Vagina (tissue), 2 donors: ENCODE measurements around the gene TSPEAR. TPM values are rescaled to one million over a fixed set of nuclear protein-coding genes. Genes with fewer than 3 reads are reported as not detected.

Experiments
- DNase-seq, 2 donors: peaks; one replicate each; pipeline ENCODE4 v3.0.0-alpha.2; 2017; ENCODE audit errors: extremely low spot score in 2 of 2
- H3K27ac ChIP-seq: fragments of 200-600 bp; sonication (generic); one replicate; pipeline ENCODE4 v1.5.1; 2019
- H3K27me3 ChIP-seq: fragments of 200-600 bp; sonication (generic); one replicate; pipeline ENCODE4 v1.5.1; 2019
- H3K36me3 ChIP-seq, 2 donors: fragments of 200-600 bp; sonication (generic); one replicate each; pipeline ENCODE4 v1.5.1; 2017 to 2019
- H3K4me1 ChIP-seq: fragments of 200-600 bp; sonication (generic); one replicate; pipeline ENCODE4 v1.5.1; 2019
- H3K4me3 ChIP-seq, 2 donors: fragments of 200-600 bp; sonication (generic); 1 replicate in 1 of 2; 2 replicates in 1 of 2; pipeline ENCODE4 v1.5.1; 2016 to 2019
- H3K9me3 ChIP-seq: fragments of 200-600 bp; sonication (generic); one replicate; pipeline ENCODE4 v1.5.1; 2019
- CTCF ChIP-seq, 3 experiments: fragments of 450-650 bp in 2 of 3; fragments of 200-600 bp in 1 of 3; sonication (generic) in 1 of 3; IDR thresholded peaks; one replicate each; pipeline ENCODE4 v1.5.1; 2017 to 2019; ENCODE audit warnings: antibody characterized with exemption in 3 of 3, mild to moderate bottlenecking in 2 of 3, moderate library complexity in 2 of 3
- POLR2A ChIP-seq, 2 donors: fragments of 450-650 bp; IDR thresholded peaks; one replicate each; pipeline ENCODE4 v1.6.1; 2017; ENCODE audit warnings: antibody characterized with exemption in 2 of 2, mild to moderate bottlenecking in 2 of 2, moderate library complexity in 2 of 2
- POLR2AphosphoS5 ChIP-seq, 2 donors: sonication (generic); formaldehyde crosslinking; IDR thresholded peaks; one replicate each; pipeline ENCODE4 v1.9.0; 2017; ENCODE audit warnings: antibody characterized with exemption in 2 of 2, mild to moderate bottlenecking in 2 of 2, low read depth in 1 of 2; ENCODE audit not compliant: insufficient read depth in 1 of 2
- intact Hi-C: fragments of 100-400 bp; cut with DNase I; formaldehyde crosslinking; loops from one replicate; pipeline ENCODE4 v1.15.1; 2023
- total RNA-seq: library from RNA; depleted of rRNA; stranded (reverse); fragments of >200 nt; gene quantifications from one replicate; pipeline ENCODE4 v1.2.3, GENCODE V29; 2016

TSPEAR gene
- total RNA-seq, 1 donor from 2014 or later, result not detected

DNA sequence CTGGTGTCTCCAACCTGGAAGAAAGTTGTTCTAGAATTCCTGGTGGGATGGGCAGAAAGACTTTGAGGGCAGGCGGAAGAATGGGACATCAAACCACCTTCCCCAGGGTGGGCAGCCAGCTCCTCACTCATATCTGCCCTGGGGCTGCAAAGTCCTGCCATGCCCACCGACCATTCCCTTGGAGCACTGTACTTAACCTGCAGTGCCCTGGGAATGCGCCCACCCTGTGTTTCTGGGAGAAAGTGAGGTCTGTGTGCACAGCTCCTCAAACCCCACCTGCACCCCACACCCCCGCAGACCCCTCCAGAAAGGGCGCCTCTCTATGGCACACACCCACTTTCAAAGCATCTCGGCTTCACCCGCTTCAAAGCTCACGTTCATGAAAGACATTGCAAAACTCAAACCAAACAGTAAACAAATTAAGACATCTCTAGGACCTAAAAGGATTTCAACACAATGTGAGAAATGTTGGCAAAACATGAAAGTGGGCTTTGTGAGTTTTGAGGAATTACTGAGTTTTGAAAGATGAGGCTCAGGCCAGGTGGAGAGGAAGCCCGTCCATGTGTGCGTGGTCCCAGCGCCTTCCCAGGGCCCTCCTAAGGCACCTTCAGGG, 196.5 kb downstream of the TSPEAR start:
- intact Hi-C loops, result no loop called here

GRCh38 chr21:44514218-44514520, 197.2 kb downstream of the TSPEAR start:
- H3K9me3 ChIP-seq, result no peaks in the 10 kb centered on the region
- no peak overlapping the region for H3K4me3 ChIP-seq
- H3K27ac ChIP-seq, result no peak overlapping the region
- no peaks in the 10 kb centered on the region for H3K27me3 ChIP-seq
- no peak for TF ChIP-seq CTCF (IDR thresholded peaks at IDR 0.05)
- TF ChIP-seq POLR2A (IDR thresholded peaks at IDR 0.05), result no peak
- TF ChIP-seq POLR2AphosphoS5 (IDR thresholded peaks at IDR 0.05; ENCODE audit: insufficient read depth in 1 of 2, low read depth in 1 of 2), result no peak
- H3K4me1 ChIP-seq, result peaks cover 11% of the 10 kb centered on the region
- intact Hi-C loops, result no loop called here
- no peak for DNase-seq
- H3K36me3 ChIP-seq, result no peaks in the 10 kb centered on the region

More for the DNA sequence above, 196.5 kb downstream of the TSPEAR start:
- Histone ChIP-seq H3K4me1 (peaks cover 11% of the 10 kb centered on the region), H3K27ac (no peak overlapping the region), H3K36me3 (no peaks in the 10 kb centered on the region), H3K27me3 (no peaks in the 10 kb centered on the region), H3K9me3 (no peaks in the 10 kb centered on the region), H3K4me3 (no peak overlapping the region)
- TF ChIP-seq POLR2A (IDR thresholded peaks at IDR 0.05), result no peak
- TF ChIP-seq POLR2AphosphoS5 (IDR thresholded peaks at IDR 0.05; ENCODE audit: insufficient read depth in 1 of 2, low read depth in 1 of 2), result no peak
- no peak for TF ChIP-seq CTCF (IDR thresholded peaks at IDR 0.05)
- DNase-seq, result no peak

GRCh38 chr21:44513389-44514217, 197.8 kb downstream of the TSPEAR start:
- no peaks in the 10 kb centered on the region for H3K36me3 ChIP-seq
- no peak for DNase-seq
- H3K4me1 ChIP-seq, result peaks cover 11% of the 10 kb centered on the region
- no peaks in the 10 kb centered on the region for H3K9me3 ChIP-seq
- TF ChIP-seq POLR2AphosphoS5 (IDR thresholded peaks at IDR 0.05; ENCODE audit: insufficient read depth in 1 of 2, low read depth in 1 of 2) (no peak), CTCF (IDR thresholded peaks at IDR 0.05) (no peak), POLR2A (IDR thresholded peaks at IDR 0.05) (no peak)
- no peaks in the 10 kb centered on the region for H3K27me3 ChIP-seq
- intact Hi-C loops, result no loop called here
- no peak overlapping the region for H3K27ac ChIP-seq
- no peak overlapping the region for H3K4me3 ChIP-seq

- Histone ChIP-seq H3K4me1 (peaks cover 11% of the 10 kb centered on the region), H3K27ac (no peak overlapping the region), H3K27me3 (no peaks in the 10 kb centered on the region), H3K4me3 (no peak overlapping the region), H3K36me3 (no peaks in the 10 kb centered on the region), H3K9me3 (no peaks in the 10 kb centered on the region)
- TF ChIP-seq POLR2A (IDR thresholded peaks at IDR 0.05), result no peak
- no peak for TF ChIP-seq POLR2AphosphoS5 (IDR thresholded peaks at IDR 0.05; ENCODE audit: insufficient read depth in 1 of 2, low read depth in 1 of 2)
- TF ChIP-seq CTCF (IDR thresholded peaks at IDR 0.05), result no peak
- no peak for DNase-seq
- intact Hi-C loops, result no loop called here
Measured at GRCh38 chr21:44512496-44513388, 198.6 kb downstream of the TSPEAR start.
